Activated CD4-positive, alpha-beta T cell treated with anti-CD3 and anti-CD28 coated beads, Interleukin-2, amount 50 U/mL, for 16 hours (primary cell): ENCODE measurements around the gene KCNK4.
A peak's percentile ranks its signal among the peaks of the same experiment; 100 is the strongest.
"Not testable (repeated sequence)": the region's sequence is repeated elsewhere in the genome, so short reads cannot be mapped to it uniquely, and the experiment has no call there.

Source experiments
- DNase-seq: peaks from one replicate; pipeline ENCODE4 v3.0.0-alpha.2; 2020

Gene KCNK4

DNA sequence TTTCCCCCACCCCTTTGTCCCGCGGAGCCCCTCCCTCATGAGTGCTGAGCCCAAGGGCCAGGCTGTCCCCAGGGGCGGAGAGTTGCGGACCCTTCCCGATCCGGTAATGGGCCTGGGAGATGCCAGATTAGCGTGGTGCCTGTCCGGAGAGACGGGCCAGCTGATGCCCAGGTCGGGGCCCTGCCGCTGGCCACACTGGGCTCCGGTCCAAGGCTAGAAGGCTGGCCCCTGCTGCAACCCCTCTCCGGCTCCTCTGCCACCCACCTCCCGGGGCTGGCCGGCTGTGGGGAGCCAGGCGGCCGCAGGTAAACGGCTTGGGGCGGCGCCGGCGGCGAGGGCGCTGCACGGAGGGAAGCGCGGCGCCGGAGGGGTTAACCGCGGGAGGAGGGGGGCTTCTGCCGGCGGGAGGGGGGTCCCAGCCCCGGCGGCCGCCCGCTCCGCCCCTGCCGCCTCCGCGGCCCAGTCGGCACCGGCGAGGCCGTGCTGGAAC is at the start of gene KCNK4:
Gene KCNK4 (plus strand): TSS at position 41 of the 490 bp plus-strand sequence. CDS start 1,717 bp downstream, outside the sequence.
- DNase-seq: no peak

- peak; percentile 39 for DNase-seq
These were observed 49.4 kb upstream of the KCNK4 start for GRCh38 chr11:64241491-64242374.

DNA sequence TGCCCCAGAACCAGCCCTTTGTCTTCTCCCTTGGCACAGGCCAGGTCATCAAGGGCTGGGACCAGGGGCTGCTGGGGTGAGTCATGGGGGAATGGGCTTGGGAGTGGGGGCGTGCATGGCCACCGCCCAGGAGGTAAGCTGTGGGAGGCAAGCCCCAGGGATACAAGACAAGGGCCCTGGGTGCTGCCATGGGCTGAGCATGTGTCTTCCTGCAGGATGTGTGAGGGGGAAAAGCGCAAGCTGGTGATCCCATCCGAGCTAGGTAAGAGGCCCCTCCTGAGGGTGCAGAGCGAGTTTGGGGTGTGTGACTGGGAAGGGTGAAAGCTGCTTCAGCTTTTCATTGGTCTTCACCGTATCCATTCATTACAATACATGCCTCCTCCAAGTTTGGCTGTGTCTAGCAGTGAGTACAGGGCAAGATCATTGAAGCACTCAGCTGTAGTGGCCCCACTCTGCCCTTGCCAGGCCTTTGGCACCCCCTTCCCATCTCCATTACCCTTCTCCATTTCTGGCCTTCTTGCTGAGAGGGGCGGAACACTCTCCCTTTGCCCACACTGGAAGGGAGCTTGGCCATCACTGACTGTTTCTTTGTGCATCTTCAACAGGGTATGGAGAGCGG is 47.8 kb upstream of the KCNK4 start:
- DNase-seq: no peak

- no peak for DNase-seq
These were observed 47.0 kb upstream of the KCNK4 start for GRCh38 chr11:64244107-64244506.

DNA sequence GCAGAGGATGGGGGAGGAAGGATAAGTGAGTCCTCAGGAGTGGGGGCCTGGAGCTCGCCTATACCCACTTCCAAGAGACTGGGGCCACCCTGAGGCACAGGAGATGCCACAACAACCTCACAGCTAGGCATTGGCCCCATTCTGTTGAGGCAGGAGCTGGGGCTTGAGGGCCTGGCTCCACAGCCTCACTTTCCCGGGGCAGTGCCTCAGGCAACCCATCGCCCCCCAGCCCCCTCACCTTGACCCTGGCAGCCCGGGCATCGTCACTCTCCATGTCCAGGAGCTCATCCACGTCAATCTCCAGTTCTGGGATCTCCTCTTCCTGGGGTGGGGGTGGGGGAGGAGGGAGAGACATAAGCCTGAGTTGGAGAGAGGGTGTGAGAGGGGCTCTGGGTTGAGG is 46.1 kb upstream of the KCNK4 start:
- no peak for DNase-seq

GRCh38 chr11:64245401-64245796 is 45.7 kb upstream of the KCNK4 start:
- DNase-seq: no peak

DNA sequence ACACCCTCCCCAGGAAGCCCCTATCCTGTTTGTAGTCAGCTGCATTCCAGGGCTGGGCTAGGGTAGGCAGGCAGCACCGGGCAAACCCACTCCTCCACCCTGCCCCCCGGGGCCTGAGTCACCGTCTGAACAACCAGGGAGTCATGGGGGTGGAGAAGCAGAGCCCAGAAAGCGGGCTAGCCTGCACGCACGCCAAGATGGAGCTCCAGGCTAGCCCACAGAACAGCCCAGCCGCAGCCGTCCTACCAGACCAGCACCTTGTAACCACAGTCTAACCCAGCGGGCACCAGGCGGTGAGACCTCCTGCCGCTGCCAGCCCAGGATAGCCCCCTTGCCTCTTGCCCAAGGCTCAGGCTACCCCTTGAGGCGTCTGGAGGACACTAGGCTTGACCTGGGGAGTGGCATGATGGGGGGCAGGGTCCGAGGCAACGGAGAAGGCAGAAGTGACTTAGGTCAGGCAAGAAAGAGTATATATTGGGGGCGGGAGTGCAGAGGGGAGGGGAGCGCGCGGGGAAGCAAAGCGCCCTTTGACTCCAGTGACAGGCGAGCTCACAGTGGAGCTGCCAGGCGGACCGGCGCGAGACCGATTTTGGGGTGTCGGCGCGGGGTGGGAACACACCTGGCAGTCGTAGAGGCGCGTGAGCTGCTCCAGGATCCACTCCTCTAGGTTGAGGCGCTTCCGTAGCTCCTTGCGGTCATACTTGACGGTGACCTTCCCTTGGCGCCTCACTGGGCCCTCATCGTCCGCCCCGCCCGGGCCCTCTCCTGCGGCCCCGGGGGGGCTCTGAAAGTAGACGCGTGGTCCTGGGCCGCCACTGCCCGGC is 45.1 kb upstream of the KCNK4 start:
- peak; percentile 77 for DNase-seq

DNA sequence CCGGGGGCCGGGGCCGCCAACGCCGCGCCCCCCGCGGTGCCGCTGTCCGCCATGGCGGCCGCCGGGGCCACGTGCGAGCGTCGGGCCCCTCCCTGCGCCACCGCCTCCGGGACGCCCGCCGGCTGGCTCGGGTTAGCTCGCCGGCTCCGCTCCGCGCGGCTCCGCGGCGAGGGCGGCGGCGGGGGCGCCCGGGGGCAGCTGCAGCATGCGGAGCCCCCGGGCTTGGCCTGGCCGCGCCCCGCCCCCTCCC is 44.6 kb upstream of the KCNK4 start:
- DNase-seq: not testable (repeated sequence)

GRCh38 chr11:64246871-64247728 is 44.0 kb upstream of the KCNK4 start, which contains the start of gene PPP1R14B:
Gene PPP1R14B (minus strand): TSS chr11:64246943. CDS start chr11:64246673, 270 bp downstream.
- peak; percentile 90 for DNase-seq

DNA sequence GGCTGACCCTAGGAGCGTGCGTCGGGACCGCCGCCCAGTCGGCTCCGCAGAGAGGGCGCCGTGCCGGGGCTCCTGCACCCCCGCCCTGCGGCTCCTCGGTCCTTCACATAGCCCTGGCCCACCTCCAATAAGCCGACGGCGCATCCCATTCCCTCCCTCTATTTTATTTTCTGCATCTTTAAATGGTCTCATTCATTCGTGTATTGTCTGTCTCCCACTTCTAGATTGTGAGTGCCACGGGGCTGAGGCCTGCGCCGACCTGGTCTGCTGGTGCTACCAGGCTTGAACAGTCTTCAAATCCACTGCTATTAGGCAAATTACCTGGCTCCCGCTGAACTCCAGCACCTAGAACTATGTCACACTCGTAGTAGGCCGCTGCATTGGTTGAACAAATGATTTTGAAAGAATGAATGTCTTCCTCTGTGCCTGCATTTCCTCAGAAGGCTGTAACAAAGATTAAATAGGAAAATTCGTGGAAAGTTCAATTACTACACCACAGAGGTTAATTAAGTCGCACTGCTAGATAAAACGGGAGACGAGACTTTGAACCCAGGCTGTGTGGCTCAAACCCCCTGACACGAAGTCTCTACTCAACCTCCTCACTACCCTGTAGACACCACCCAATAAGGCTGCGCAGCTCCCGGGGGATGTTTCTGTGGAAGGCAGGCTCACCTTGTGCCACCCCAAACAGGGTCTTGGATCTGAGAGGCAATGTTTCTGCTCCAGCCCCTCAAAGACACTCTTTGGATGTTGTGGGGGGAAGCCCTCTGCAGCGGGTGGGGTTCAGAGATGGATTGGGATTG is 43.2 kb upstream of the KCNK4 start:
- DNase-seq: no peak

- DNase-seq: no peak
These were observed 42.5 kb upstream of the KCNK4 start for GRCh38 chr11:64248578-64248977.

DNA sequence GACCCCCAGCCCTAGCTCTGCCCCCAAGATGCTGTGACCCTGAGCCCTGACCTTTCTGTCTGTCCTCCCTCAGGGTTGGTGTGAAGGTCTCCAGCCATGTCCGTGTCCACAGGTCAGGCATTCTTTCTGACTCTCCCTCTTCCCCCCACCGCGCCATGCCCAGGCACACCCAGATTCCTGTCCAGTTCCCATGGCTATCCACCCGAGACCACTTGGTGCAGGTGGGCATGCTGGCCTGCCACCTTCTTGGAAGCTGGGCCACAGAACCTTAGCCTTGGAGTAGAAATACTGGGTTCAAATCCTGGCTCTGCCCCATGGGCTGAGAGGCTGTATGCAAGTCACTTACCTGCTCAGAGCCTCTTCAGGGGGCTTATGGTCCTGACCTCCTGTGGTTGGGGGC is 42.1 kb upstream of the KCNK4 start:
- DNase-seq: no peak

GRCh38 chr11:64249563-64250414 is 41.3 kb upstream of the KCNK4 start:
- no peak for DNase-seq

DNA sequence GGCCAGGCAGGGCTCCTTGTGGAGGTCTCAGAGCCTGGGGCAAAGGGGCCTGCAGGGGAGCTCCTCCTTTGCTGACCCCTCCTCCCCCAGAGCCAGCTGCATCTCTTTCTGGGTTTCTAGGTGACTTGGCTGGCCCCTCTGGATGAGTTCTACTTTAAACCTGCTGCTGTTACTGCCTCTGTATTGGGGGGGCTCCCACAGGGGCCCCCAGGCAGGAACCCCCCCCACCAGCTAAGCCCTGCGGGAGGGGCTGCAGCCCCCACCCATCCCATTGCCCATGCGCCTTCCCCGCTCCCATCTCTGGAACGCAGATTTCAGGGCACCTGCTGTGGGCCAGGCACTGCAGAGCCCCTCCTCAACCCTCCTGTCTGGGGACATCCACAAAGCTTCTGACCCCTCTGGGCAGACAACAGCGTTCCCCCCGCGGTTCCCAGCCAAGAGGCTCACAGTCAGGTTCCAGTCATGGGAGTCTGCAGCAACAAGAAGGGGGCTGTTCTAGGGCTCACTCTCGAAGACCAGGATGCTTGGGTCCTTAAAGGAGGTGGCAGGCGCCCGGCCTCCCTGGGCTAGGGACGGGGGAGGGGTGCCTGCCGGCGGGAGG is 40.6 kb upstream of the KCNK4 start:
- no peak for DNase-seq

- DNase-seq: peak; percentile 55
These were observed 39.9 kb upstream of the KCNK4 start, which contains the start of gene PLCB3 for GRCh38 chr11:64251016-64251752. Gene PLCB3 (plus strand): TSS chr11:64251530. CDS start chr11:64251650, 120 bp downstream.

DNA sequence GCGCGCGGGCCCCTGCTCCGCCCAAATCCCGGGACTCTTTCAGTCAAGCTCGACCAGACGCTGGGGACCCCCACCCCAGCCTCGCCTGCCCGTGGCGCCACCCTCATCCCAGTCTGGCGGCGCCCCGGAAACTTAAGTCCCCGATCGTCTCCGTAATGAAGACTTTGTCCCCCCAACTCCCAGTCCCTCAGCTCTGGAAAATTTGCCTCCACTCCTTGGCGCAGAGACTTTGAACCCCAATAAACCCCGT is 39.4 kb upstream of the KCNK4 start:
- DNase-seq: no peak

DNA sequence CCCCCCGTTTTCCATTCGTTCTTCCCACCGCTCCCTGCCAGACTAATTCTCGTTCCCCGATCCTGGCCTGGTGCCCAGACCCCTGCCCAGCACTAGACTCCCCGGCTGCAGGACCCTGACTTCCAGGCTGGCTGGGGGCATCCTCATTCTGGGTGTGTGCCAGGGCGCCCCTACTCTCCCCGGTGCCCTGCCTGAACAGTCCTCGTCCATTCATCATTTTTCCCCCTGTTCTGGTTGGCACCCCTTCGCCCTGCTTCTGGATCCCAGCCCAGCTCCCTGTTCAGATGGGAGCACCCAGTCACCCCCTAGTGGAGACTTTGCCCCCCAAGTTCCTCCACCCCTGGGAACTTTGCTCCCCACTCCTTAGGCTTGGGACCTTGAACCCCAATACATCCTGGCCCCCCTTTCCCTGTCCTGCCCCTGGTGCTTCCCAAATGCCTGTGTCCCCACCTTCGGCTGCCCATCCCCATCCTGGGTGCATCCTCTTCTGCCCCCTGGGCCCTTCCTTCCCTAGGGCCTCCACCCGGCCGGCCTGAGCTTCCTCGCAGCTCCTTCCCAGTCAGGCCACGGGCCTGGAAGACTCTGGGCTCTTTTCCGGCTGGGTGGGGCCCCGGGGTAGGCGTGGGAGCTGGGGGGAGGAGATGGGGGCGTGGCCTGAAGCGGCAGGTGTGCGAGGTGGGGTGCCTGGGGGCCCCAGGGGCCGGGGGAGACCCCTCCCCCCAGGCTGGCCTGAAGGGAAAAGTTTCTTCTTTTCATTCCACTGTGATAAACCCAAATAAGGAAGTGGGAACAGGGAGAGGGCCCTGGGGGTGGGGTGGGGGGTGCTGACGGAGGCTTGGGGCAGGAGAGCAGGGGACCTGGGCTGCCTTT is 38.9 kb upstream of the KCNK4 start:
- DNase-seq: no peak

DNA sequence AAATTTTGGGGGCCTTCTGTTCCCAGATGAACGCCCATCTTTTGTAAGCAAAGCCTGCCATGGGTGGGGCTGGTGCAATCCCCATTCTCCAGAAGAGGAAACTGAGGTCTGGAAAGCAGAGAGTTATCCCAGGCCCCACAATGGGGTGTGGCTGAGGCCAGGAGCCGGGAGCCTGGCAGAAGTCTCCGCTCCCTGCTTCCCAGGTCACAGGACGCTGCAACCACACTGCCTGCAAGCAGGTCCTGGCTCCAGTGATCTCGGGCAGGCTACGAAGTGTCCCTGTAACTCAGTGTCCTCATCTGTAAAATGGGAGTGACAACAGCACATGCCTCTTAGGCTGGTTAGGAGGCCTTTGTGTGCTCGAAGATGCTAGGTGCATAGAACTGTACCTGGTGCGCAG is 38.1 kb upstream of the KCNK4 start:
- no peak for DNase-seq

DNA sequence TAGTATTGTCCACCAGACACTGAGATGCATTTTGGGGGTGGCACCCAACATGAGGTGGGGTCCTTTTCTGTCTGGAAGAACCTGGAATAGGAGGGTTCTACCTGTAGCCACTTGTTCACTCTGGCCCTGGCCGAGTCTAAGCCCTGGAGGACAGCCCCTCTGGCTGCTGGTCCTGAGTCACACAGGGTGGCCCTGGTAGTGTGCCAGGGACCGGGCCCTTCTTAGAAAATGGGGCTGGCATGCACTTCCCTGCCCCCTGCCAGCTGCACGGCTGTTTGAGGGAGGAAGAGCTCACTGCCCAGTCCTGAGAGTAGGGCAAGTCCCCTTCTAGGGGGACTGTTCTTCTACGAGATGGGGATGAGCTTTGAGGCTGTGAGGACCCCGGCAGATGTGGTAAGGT is 37.6 kb upstream of the KCNK4 start:
- DNase-seq: no peak
